ENCODE data around the gene LASP1NB.

The LASP1NB gene

GRCh38 chr17:38893113-38893512, 32.3 kb upstream of the LASP1NB start:
- no peak for DNase-seq
- H3K27ac ChIP-seq, result peak overlapping the region; percentile 22 to 87 (median 75)
- H3K4me1 ChIP-seq, result peaks cover 60 to 100% (median 92%) of the 10 kb centered on the region in 6 donors
- no peaks in the 10 kb centered on the region for H3K9me3 ChIP-seq
- TF ChIP-seq, protein P1, sequence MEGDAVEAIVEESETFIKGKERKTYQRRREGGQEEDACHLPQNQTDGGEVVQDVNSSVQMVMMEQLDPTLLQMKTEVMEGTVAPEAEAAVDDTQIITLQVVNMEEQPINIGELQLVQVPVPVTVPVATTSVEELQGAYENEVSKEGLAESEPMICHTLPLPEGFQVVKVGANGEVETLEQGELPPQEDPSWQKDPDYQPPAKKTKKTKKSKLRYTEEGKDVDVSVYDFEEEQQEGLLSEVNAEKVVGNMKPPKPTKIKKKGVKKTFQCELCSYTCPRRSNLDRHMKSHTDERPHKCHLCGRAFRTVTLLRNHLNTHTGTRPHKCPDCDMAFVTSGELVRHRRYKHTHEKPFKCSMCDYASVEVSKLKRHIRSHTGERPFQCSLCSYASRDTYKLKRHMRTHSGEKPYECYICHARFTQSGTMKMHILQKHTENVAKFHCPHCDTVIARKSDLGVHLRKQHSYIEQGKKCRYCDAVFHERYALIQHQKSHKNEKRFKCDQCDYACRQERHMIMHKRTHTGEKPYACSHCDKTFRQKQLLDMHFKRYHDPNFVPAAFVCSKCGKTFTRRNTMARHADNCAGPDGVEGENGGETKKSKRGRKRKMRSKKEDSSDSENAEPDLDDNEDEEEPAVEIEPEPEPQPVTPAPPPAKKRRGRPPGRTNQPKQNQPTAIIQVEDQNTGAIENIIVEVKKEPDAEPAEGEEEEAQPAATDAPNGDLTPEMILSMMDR (IDR thresholded peaks at IDR 0.05 in 8 of 11, conservative IDR thresholded peaks at IDR 0.05 in 3 of 11), result no peak
- TF ChIP-seq POLR2AphosphoS5 (IDR thresholded peaks at IDR 0.05), result no peak
- TF ChIP-seq POLR2A (IDR thresholded peaks at IDR 0.05), result no peak
- intact Hi-C loops (cut with DNase I; ENCODE audit: low total_unique reads), result no loop called here
- H3K4me3 ChIP-seq, result peak overlapping the region in 1 of 8 donors; percentile 28
- no peaks in the 10 kb centered on the region for H3K27me3 ChIP-seq (replicated peaks in 1 of 7)
- WGBS, 5 donors, result 64 to 92% (median 67%) methylated on average over 2 to 5 of the region's 5 CpGs
- H3K36me3 ChIP-seq, result peaks cover 0 to 98% (median 43%) of the 10 kb centered on the region in 6 donors

GRCh38 chr17:38893607-38894006, 31.8 kb upstream of the LASP1NB start:
- H3K9me3 ChIP-seq, result no peaks in the 10 kb centered on the region
- DNase-seq, result peak; percentile 88
- H3K27ac ChIP-seq, result peak overlapping the region; percentile 22 to 87 (median 75)
- TF ChIP-seq, protein P1 (IDR thresholded peaks at IDR 0.05 in 8 of 11, conservative IDR thresholded peaks at IDR 0.05 in 3 of 11), result no peak
- TF ChIP-seq POLR2AphosphoS5 (IDR thresholded peaks at IDR 0.05), result peak; percentile 45 to 81 (median 67)
- H3K4me1 ChIP-seq, result peaks cover 65 to 100% (median 95%) of the 10 kb centered on the region in 6 donors
- WGBS, 5 donors, result 12 to 39% (median 19%) methylated on average over 6 of the region's 6 CpGs
- no peaks in the 10 kb centered on the region for H3K27me3 ChIP-seq (replicated peaks in 1 of 7)
- H3K4me3 ChIP-seq, result peak overlapping the region in 1 of 8 donors; percentile 28
- intact Hi-C loops (cut with DNase I; ENCODE audit: low total_unique reads), result no loop called here
- peaks cover 0 to 98% (median 41%) of the 10 kb centered on the region in 6 donors for H3K36me3 ChIP-seq

DNA sequence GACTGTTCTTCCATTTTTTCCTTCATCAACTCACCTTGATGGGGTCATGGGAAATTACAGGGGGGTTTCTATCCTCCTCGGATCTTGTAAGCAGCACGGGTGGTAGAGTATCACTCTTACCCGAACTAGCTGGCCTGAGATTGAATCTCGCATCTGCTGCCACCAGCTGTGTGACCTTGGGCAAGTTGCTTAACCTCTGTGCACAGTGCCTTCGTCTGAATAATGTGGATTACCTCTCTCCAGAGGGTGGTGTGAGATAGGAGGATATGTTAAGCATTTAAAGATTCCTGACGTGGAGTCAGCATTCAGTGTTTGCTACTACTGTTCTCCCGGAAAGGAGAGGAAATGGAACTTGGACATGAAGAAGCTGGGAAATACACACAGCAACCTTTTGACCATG, 31.1 kb upstream of the LASP1NB start:
- H3K4me1 ChIP-seq, result peaks cover 72 to 100% (median 98%) of the 10 kb centered on the region in 6 donors
- 44 to 58% (median 52%) methylated on average over 7 of the region's 7 CpGs for WGBS, 5 donors
- H3K36me3 ChIP-seq, result peaks cover 0 to 98% (median 37%) of the 10 kb centered on the region in 6 donors
- H3K27ac ChIP-seq, result peak overlapping the region; percentile 22 to 87 (median 75)
- H3K4me3 ChIP-seq, result no peak overlapping the region
- no peaks in the 10 kb centered on the region for H3K9me3 ChIP-seq
- TF ChIP-seq POLR2A (IDR thresholded peaks at IDR 0.05), result no peak
- TF ChIP-seq, protein P1 (IDR thresholded peaks at IDR 0.05 in 8 of 11, conservative IDR thresholded peaks at IDR 0.05 in 3 of 11), result no peak
- TF ChIP-seq POLR2AphosphoS5 (IDR thresholded peaks at IDR 0.05), result no peak
- no peak for DNase-seq
- no peaks in the 10 kb centered on the region for H3K27me3 ChIP-seq (replicated peaks in 1 of 7)
- intact Hi-C loops (cut with DNase I; ENCODE audit: low total_unique reads), result no loop called here

DNA sequence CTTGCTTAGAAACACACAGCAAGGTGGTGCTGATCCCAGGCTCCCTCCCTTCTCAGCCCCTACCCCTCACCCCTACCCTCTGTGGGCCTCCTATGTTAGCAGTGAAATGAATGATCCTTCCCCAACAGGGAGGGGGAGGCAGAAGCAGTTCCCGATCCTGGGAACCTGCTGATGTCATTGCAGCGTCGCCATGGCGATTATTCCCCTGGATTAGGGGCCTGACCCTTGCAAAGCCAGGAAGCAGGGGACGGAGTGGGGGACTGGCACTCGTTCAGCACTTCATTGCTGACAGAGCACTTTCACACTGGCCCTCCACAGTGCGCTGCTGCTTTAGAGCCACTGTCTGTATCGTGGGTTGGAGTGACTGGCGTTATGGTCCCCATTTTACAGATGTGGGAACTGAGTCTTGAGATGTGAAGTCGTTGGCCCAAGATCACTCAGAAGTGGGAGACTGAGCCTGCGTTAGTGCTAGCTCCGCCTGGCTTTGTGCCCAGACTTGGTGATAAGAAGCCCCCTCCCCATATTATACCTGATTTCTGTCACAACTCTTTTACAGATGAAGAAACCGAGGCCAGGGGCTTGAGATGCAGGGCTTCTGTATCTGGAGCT, 29.0 kb upstream of the LASP1NB start:
- WGBS, 5 donors, result 56 to 74% (median 62%) methylated on average over 11 to 13 of the region's 13 CpGs

More for the DNA sequence above, 29.0 kb upstream of the LASP1NB start:
- peaks cover 0 to 98% (median 20%) of the 10 kb centered on the region in 6 donors for H3K36me3 ChIP-seq
- H3K4me3 ChIP-seq, result peak overlapping the region in 1 of 8 donors; percentile 65
- peak in 2 of 3 donors; percentile 56 to 59 for TF ChIP-seq POLR2AphosphoS5 (IDR thresholded peaks at IDR 0.05)
- TF ChIP-seq, protein P1 (IDR thresholded peaks at IDR 0.05 in 8 of 11, conservative IDR thresholded peaks at IDR 0.05 in 3 of 11), result no peak
- H3K27ac ChIP-seq, result peak overlapping the region in 7 of 8 donors; percentile 83 to 95 (median 88)
- H3K9me3 ChIP-seq, result no peaks in the 10 kb centered on the region
- DNase-seq, result peak; percentile 78
- intact Hi-C loops (cut with DNase I; ENCODE audit: low total_unique reads), result no loop called here
- no peaks in the 10 kb centered on the region for H3K27me3 ChIP-seq (replicated peaks in 1 of 7)
- H3K4me1 ChIP-seq, result peaks cover 85 to 100% (median 98%) of the 10 kb centered on the region in 6 donors
